Thymus (tissue), 11 donors: ENCODE data around the gene COQ10B. TPM values are rescaled to one million over a fixed set of nuclear protein-coding genes. Genes with fewer than 3 reads are reported as not detected.

Source experiments
- DNase-seq, 9 donors: peaks; one replicate each; pipeline ENCODE4 v3.0.0-alpha.2; 2013; ENCODE audit warnings: low spot score in 9 of 9, low read depth in 6 of 9, missing footprints in 1 of 9
- H3K27ac ChIP-seq, 2 donors: one replicate each; pipeline ENCODE4 v1.5.1; 2013; ENCODE audit warnings: control low read depth in 1 of 2, low read depth in 1 of 2, low read length in 1 of 2, mild to moderate bottlenecking in 1 of 2, moderate library complexity in 1 of 2
- H3K27me3 ChIP-seq, 2 donors: one replicate each; pipeline ENCODE4 v1.5.1; 2013; ENCODE audit warnings: low read length in 1 of 2; ENCODE audit not compliant: control insufficient read depth in 2 of 2, insufficient read depth in 1 of 2
- H3K36me3 ChIP-seq, 2 donors: one replicate each; pipeline ENCODE4 v1.5.1; 2013; ENCODE audit warnings: low read length in 1 of 2, mild to moderate bottlenecking in 1 of 2, moderate library complexity in 1 of 2; ENCODE audit not compliant: control insufficient read depth in 2 of 2, insufficient read depth in 2 of 2
- H3K4me1 ChIP-seq, 2 donors: one replicate each; pipeline ENCODE4 v1.5.1; 2013; ENCODE audit warnings: low read length in 2 of 2; ENCODE audit not compliant: control insufficient read depth in 2 of 2, insufficient read depth in 2 of 2
- H3K4me3 ChIP-seq, 2 donors: one replicate each; pipeline ENCODE4 v1.5.1; 2013; ENCODE audit warnings: low read length in 2 of 2, control low read depth in 1 of 2, mild to moderate bottlenecking in 1 of 2
- H3K9me3 ChIP-seq, 2 donors: one replicate each; pipeline ENCODE4 v1.5.1; 2013; ENCODE audit warnings: low read length in 1 of 2, mild to moderate bottlenecking in 1 of 2; ENCODE audit not compliant: control insufficient read depth in 2 of 2, insufficient read depth in 1 of 2
- WGBS: extraction: QIAGEN DNeasy Blood & Tissue Kit; methylation state at CpG from one replicate; pipeline ENCODE4 v1.1.7; 2013; 5-methylcytosine and 5-hydroxymethylcytosine counted together
- polyA plus RNA-seq: library from polyadenylated mRNA; stranded (reverse); fragments of 200-250 nt; gene quantifications from one replicate; pipeline ENCODE4 v1.2.3, GENCODE V29; 2013
- total RNA-seq: library from RNA; stranded (reverse); fragments of 120-200 nt; gene quantifications from one replicate; pipeline ENCODE4 v1.2.4, GENCODE V29; 2013
- donor health status: healthy.

COQ10B gene
- total and polyA plus RNA-seq, 2 donors, result 19.2 to 21.3 TPM

DNA sequence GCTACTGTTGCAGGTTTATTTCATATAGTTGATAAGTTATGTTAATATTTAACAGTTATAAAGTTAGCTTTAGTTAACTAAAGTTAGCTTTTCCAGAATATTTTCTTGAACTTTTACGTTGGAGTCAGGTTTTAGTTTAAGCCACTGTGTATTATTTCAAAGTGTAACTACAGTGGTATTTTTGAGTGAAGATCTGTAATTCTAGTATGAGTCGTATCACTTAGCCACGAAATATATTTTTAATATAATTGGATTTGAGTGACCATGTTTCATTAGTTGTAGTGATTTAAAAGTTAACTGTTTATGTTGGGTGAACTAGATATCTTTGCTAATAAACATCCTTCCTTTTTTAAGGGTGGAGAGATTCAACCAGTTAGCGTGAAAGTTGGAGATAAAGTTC lies 49.3 kb downstream of the COQ10B start:
- peaks cover 16 to 22% of the 10 kb centered on the region in 2 donors for H3K4me1 ChIP-seq
- no peak overlapping the region for H3K4me3 ChIP-seq
- no peak overlapping the region for H3K27ac ChIP-seq
- H3K36me3 ChIP-seq, result peaks cover 10 to 40% of the 10 kb centered on the region in 2 donors
- H3K9me3 ChIP-seq, result no peaks in the 10 kb centered on the region
- DNase-seq, result no peak
- 95% methylated on average over 4 of the region's 4 CpGs for WGBS
- no peaks in the 10 kb centered on the region for H3K27me3 ChIP-seq

DNA sequence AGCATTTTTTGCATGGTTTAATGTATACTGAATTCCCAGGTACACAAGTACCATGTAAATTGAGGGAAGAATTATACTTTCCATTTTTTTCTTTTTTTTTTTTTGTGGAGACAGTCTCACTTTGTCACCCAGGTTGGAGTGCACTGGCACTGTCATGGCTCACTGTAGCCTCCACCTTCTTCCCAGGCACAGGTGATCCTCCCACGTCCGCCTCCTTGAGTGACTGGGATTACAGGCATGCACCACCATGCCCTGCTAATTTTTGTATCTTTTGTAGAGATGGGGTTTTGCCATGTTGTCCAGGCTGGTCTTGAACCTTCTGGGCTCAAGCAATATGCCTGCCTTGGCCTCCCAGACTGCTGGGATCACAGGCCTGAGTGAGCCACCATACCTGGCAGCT lies 50.6 kb downstream of the COQ10B start:
- Histone ChIP-seq H3K4me3 (no peak overlapping the region), H3K27ac (no peak overlapping the region), H3K36me3 (peaks cover 10 to 37% of the 10 kb centered on the region in 2 donors), H3K4me1 (peaks cover 8 to 15% of the 10 kb centered on the region in 2 donors), H3K27me3 (no peaks in the 10 kb centered on the region), H3K9me3 (no peaks in the 10 kb centered on the region)
- 98% methylated on average over 2 of the region's 2 CpGs for WGBS
- DNase-seq, result no peak

- Histone ChIP-seq H3K27ac (no peak overlapping the region), H3K9me3 (no peaks in the 10 kb centered on the region), H3K4me1 (peaks cover 8 to 12% of the 10 kb centered on the region in 2 donors), H3K27me3 (no peaks in the 10 kb centered on the region), H3K4me3 (no peak overlapping the region), H3K36me3 (peaks cover 10 to 37% of the 10 kb centered on the region in 2 donors)
- 95% methylated on average over 6 of the region's 6 CpGs for WGBS
- no peak for DNase-seq
Measured at GRCh38 chr2:197504512-197504911, 51.2 kb downstream of the COQ10B start.

DNA sequence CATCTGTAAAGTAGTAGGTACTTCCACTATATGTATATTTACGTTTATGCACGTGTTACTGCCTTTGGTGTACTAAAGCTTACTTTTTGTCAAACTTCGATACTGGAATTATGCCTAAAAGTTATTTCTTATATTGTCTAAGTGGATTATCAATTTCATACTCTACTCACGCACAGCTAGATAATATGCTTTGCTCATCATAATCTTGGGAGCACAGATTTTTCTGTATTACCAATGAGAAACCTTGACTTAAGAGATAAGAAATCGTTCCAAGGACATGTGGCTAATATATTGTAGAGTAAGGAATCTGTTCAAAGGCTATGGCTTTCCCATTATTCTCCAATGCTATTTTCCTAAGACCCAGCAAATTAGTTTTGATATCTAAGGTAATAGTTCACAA lies 53.3 kb downstream of the COQ10B start:
- H3K27me3 ChIP-seq, result no peaks in the 10 kb centered on the region
- H3K27ac ChIP-seq, result no peak overlapping the region
- no peak overlapping the region for H3K4me3 ChIP-seq
- 98% methylated on average over 5 of the region's 5 CpGs for WGBS
- DNase-seq, result no peak
- peaks cover 10 to 36% of the 10 kb centered on the region in 2 donors for H3K36me3 ChIP-seq
- H3K9me3 ChIP-seq, result no peaks in the 10 kb centered on the region
- peaks cover 7 to 8% of the 10 kb centered on the region in 2 donors for H3K4me1 ChIP-seq

- Histone ChIP-seq H3K9me3 (no peaks in the 10 kb centered on the region), H3K27me3 (no peaks in the 10 kb centered on the region), H3K4me3 (no peak overlapping the region), H3K36me3 (no peaks in the 10 kb centered on the region), H3K27ac (no peak overlapping the region), H3K4me1 (peaks cover 4 to 7% of the 10 kb centered on the region in 2 donors)
- DNase-seq, result no peak
- WGBS, result 98% methylated on average over 5 of the region's 5 CpGs
Measured at GRCh38 chr2:197513915-197514314, 60.6 kb downstream of the COQ10B start.

DNA sequence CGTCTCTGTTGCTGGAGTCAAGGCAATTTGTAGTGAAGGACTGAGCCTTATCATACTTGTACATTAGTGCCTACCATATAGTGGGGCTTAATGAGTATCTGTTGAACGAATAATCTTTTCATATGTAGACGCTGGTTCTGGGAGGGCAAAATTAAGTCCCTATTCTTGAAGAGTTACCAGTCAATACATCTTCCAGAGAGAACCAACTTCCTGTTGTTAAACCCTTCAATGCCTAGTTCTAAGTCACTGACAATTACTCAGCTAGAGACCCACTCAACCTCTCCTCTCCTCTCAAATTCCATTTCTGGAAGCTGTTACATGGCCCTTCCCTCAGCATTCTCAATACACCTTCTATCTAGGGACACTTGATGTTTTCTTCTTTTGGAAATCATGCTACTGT lies 61.4 kb downstream of the COQ10B start:
- peak overlapping the region; percentile 82 to 99 for H3K4me3 ChIP-seq
- WGBS, result 67% methylated on average over 3 of the region's 3 CpGs
- peak in 2 of 9 donors; percentile 28 to 37 for DNase-seq

DNA sequence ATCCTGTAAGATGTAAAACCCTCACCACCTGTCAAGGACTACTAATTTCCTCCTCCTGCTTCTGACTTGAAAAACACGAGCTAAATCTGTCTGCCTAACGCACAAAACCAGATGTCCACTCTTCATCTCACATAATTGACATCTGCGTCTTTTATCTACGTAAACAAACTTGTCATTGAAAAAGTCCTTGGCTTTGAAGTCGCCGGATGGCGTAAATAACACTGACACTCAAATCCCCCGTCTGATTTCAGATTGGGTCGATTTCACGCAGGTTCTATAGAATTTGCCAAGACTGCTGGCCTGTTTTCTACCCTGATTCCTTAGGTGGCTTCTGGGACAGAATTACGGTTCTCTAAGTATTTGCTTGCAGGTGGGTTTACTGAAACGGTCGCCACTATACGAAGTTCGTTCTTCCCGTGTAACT lies 62.0 kb downstream of the COQ10B start:
- Histone ChIP-seq H3K27ac (peak overlapping the region; percentile 96), H3K4me1 (peaks cover 4 to 7% of the 10 kb centered on the region in 2 donors), H3K36me3 (peaks cover 0 to 4% of the 10 kb centered on the region in 2 donors), H3K4me3 (peak overlapping the region; percentile 82 to 99), H3K9me3 (no peaks in the 10 kb centered on the region), H3K27me3 (no peaks in the 10 kb centered on the region)
- peak in 3 of 9 donors; percentile 52 to 74 (median 55) for DNase-seq
- WGBS, result under 1% methylated on average over 16 of the region's 16 CpGs

More for the DNA sequence above, 61.4 kb downstream of the COQ10B start:
- Histone ChIP-seq H3K27me3 (no peaks in the 10 kb centered on the region), H3K9me3 (no peaks in the 10 kb centered on the region), H3K27ac (peak overlapping the region; percentile 27 to 96), H3K4me1 (peaks cover 4 to 7% of the 10 kb centered on the region in 2 donors), H3K36me3 (peaks cover 0 to 4% of the 10 kb centered on the region in 2 donors)

GRCh38 chr2:197515739-197516392 lies 62.5 kb downstream of the COQ10B start, which contains the start of gene MOB4:
Gene MOB4 (plus strand): TSS chr2:197516066. CDS start chr2:197516087, 21 bp downstream.
- H3K9me3 ChIP-seq, result peaks cover 0 to 1% of the 10 kb centered on the region in 2 donors
- H3K4me3 ChIP-seq, result peak within 1 kb of the TSS; percentile 82 to 99
- under 1% methylated on average over 66 of the region's 66 CpGs for WGBS
- peak within 1 kb of the TSS; percentile 96 for H3K27ac ChIP-seq
- peaks cover 4 to 7% of the 10 kb centered on the region in 2 donors for H3K4me1 ChIP-seq
- H3K27me3 ChIP-seq, result no peaks in the 10 kb centered on the region
- H3K36me3 ChIP-seq, result peaks cover under 1 to 4% of the 10 kb centered on the region in 2 donors
- DNase-seq, result peak; percentile 81 to 96 (median 89)

- Histone ChIP-seq H3K9me3 (peaks cover 0 to 1% of the 10 kb centered on the region in 2 donors), H3K4me1 (peaks cover 4 to 7% of the 10 kb centered on the region in 2 donors), H3K27me3 (no peaks in the 10 kb centered on the region), H3K36me3 (peaks cover 4 to 6% of the 10 kb centered on the region in 2 donors), H3K27ac (peak overlapping the region; percentile 96), H3K4me3 (peak overlapping the region; percentile 82 to 99)
- WGBS, result under 1% methylated on average over 17 of the region's 17 CpGs
- peak in 2 of 9 donors; percentile 27 to 32 for DNase-seq
Measured at GRCh38 chr2:197516393-197516761, 63.0 kb downstream of the COQ10B start.
